ENCODE results near the gene BMF.
"Not testable (repeated sequence)": the region's sequence is repeated elsewhere in the genome, so short reads cannot be mapped to it uniquely, and the experiment has no call there.

BMF gene

DNA sequence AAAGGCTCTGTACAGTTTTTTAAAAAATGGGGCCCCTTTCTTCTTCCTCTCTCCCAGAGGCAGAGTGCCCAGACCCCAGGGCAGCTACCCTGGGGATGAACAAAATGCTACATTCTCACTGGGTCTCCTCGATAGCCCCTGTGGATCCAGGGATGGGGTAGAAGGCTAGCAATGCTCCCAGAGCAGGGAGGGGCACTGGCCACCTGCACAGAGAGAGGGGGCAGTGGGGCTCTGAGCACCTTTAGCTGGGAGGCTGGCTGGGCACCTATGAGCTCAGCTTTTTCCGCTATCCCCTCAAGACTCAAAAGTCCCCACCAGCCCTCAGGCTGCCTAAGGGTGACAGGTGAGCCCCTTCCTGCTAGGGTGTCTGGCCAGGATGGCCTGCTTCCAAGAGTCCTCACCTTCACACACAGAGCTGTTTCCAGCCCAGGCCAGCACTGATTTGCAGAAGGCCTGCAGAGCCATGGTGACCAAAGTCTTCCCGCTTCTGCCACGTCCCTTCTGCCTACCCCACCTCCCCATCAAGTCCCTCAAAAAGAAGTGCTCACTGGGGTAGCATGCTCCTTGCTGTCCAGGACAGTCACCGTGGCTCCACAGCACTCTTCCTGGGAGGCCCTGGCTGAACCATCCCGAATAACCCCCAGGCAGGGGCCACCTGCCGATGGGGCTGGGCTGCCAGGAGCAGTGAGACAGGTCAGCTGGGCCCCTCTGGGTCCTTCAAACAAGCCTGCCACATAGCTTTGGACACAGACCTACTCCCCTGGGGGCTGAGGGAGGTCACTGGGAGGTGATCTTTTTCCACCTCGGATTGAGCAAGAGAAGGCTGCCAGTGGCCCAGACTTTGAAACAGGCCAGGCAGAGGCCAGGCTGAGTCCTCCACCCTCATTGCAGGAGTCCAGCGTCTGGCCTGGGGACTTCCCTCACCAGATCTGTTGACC is 20.4 kb downstream of the BMF start:
- DNase-seq (ENCODE audit: low read depth in 3 of 3): no peak

DNA sequence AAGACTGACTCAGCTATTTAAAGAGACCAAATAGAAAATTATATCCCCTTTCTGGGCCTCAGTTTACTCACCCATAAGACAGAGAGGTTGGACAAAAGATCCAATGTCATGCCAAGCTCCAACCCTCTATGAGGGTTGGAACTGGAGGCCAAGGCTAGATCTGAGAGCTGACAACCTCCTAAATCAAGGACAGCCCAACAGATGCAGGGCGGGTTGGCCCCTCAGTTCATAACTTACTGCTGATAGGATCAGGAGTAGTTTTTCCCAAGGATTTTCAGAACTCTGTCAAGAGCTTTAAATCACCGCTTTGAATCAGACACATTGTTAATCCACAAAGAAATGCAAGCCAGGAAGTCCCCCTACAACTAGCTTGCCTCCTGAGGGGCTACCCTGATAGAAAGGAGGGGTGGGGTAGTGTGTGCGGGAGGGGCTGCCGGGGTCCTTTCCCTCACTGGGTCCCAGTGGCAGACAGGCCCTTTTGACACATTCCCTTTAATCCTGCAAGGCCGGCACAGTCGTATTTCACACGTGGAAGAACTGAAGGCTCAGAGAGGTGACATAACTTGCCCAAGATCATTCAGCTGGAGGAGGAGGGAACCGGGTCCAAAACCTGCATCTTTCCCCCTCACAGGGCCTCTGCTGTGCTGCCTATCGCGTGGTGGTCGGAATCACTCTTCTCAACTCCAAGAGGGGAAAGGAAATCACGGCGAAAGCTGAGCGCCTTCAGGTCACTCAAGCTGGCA is 21.4 kb downstream of the BMF start:
- no peak for DNase-seq (ENCODE audit: low read depth in 3 of 3)

DNA sequence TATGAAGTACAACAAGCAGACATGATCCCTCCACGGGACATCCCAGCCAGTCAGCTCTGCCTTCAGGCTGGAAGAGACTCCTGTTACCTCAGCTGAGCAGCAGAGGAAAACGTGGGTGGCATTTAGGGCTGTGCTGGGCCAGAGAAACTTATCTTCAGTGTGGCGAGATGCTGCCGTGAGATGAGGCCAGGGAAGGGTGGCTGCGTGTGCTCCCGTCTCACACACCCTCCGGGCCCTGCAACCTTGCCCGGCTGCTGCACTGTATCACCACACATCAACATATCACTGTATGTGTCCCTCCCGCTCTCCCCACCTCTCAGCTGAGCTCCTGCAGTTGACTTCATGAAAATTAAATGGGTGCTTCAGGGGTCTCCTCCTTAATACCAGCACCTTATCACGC is 23.4 kb downstream of the BMF start:
- DNase-seq (ENCODE audit: low read depth in 3 of 3): no peak

DNA sequence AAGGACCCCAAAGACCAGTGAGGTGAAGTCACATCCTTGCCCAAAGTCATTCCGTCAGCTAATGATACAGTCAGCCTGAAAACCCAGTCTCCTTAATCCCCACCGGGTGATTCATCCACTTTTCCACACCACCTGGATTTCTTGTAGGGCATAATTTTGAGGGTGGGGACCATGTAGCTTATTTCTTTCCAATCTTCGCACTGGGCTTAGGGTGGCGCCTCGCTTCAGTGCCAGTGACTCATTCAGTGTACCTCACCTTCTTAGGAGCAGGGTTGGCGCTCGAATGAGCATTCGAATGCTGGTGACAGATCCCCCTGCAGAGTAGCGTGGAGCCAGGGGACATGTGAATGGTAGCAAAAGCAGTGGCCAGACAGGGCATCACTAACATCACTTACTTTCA is 24.0 kb downstream of the BMF start:
- DNase-seq (ENCODE audit: low read depth in 3 of 3): no peak

DNA sequence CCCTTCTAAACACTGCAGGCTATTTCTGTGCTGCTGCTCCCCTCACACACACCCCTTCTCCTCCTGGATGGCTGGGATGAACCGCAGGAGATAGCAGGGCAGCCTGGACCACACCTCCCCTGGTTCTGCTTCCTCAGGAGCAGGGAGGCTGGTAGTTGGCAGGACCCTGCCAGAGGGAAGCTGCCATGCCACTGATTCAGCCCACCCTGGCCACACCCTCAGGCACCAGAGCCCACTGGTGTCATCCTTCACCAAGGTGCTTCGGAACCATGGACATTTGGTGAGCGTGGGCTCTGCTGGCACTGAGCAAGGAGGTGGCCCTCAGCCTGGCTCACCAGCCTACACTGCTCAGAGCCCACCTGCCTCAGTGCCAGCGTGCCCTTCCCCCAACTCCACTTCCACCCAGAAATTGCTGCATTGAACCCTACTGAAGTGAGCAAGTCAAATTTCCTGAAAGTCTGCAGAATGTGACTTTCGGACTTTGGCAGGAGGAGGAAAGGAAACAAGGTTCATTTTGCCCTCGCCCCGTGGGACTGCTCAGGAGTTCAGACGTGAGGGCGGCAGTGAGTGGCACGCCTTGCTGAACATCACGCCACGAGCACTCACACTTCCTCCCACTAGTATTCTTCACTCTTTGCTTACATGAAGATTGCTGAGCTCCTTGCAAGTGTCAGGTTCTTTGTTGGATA is 26.3 kb downstream of the BMF start:
- no peak for DNase-seq (ENCODE audit: low read depth in 3 of 3)

DNA sequence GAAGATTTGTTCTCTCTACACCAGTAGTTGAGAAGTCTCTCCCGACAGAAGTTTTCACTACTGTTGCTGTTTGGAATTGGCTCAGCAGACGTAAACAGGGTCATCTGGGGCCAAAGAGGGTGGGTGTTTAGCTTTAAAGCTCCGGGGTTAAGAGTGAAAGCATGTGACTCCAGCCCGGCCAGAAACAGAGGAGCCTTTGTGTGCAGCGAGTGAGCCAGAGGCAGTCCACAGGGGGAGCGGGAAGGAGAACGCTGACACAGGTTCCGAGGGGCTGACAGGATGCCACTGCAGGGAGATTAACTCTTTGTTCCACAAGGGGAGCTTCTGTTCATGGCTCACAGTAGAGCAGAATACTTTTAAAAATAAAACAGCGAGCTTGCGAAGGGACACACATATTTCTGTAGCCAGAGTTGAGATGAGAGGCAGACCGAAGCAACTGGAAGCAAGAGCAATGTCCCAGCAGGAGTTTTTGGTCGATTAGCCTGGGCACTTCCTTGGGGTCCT is 26.9 kb downstream of the BMF start:
- DNase-seq (ENCODE audit: low read depth in 3 of 3): no peak

DNA sequence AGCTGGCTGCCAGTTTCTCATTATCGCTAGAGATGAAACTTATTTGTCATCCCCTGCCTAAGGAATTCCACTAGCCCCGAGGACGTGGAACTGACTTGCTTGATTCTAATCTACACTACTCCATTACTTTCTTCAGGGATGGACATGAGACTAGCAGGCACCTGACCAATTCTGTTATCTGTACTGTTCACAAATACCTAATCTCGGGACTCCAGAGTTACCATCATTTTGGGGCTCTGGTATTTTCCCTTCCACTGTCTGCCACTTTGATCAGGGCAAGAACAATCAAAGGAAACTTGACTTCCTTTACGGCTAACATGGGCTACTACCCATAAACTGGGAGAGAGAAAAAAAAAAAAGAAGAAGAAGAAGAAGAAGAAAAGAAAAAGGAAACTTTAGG is 27.8 kb downstream of the BMF start:
- DNase-seq (ENCODE audit: low read depth in 3 of 3): no peak

DNA sequence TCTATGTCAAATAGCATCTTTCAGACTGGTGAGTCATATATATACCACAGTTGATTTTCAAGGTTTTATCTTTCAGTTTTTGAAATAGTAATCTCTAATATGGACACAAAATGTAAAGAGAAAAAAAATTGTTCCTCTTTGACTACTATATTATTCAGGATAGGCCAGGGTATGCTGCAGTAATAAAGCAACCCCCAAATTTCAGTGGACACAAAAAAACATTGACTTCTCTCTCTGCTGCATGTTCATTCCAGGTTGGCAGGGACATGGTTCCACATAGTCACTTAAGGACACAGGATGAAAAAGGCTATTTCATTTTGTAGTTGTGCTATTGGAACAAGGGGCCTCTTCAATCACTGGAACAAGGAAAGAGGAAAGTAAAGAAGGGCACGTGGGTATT is 28.6 kb downstream of the BMF start:
- no peak for DNase-seq (ENCODE audit: low read depth in 3 of 3)

DNA sequence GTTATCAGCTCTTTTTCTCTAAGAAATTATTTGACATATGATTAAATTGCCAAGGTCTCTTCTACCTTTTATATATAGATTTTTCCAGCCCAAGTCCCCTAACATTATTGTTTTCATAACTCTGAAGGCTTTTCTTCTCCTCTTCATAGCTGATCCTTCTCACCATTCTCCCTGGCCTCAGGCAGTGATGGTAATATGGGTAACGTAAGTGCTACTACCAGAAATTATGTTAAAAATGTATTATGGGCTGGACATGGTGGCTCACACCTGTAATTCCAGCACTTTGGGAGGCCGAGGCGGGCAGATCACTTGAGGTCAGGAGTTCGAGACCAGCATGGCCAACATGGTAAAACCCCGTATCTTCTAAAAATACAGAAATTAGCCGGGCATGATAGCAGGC is 29.2 kb downstream of the BMF start:
- DNase-seq (ENCODE audit: low read depth in 3 of 3): no peak

DNA sequence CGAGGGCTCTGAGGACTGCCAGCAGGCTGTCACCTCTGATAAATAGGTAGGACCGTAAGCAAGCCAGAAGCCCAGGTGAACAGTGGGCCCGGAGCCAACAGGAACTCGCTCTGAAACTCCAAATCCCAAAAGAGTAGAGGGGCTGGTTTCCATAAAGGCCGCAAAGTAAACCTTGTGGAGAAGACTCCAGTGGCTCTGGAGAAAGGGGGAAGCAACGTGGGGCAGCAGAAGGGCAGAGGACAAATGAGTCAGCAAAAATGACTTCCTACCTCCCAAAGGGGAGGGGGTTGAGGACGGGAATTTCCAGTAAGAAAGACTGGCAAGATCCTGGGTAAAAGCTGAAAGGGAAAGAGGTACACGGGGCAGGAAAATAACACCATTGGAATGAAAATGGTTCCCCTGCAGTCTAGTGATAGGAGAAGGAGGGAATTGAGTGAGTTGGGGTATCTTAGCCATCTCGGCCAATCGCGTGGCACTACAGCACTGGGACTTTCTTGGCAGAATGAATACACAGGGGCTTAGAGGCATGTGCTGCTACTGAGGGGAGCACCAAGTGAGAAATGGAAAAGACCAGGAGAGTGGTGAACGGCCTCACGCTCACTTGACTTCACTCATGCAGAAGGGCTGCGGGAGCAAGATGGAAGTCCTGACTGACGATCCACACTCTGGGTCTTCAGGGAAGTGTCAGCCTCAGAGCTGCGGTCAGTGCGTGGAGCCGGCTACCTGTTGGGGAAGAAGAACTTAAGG is 33.2 kb downstream of the BMF start:
- no peak for DNase-seq (ENCODE audit: low read depth in 3 of 3)

DNA sequence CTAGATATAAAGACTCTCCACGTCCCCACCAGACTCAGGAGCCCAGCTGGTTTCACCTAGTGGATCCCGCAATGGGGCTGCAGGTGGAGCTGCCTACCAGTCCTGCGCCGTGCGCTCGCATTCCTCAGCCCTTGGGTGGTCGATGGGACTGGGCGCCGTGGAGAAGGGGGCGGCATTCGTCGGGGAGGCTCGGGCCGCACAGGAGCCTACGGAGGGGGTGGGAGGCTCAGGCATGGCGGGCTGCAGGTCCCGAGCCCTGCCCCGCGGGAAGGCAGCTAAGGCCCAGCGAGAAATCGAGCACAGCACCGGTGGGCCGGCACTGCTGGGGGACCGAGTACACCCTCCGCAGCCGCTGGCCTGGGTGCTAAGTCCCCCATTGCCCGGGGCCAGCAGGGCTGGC is 34.0 kb downstream of the BMF start:
- not testable (repeated sequence) for DNase-seq (ENCODE audit: low read depth in 3 of 3)

DNA sequence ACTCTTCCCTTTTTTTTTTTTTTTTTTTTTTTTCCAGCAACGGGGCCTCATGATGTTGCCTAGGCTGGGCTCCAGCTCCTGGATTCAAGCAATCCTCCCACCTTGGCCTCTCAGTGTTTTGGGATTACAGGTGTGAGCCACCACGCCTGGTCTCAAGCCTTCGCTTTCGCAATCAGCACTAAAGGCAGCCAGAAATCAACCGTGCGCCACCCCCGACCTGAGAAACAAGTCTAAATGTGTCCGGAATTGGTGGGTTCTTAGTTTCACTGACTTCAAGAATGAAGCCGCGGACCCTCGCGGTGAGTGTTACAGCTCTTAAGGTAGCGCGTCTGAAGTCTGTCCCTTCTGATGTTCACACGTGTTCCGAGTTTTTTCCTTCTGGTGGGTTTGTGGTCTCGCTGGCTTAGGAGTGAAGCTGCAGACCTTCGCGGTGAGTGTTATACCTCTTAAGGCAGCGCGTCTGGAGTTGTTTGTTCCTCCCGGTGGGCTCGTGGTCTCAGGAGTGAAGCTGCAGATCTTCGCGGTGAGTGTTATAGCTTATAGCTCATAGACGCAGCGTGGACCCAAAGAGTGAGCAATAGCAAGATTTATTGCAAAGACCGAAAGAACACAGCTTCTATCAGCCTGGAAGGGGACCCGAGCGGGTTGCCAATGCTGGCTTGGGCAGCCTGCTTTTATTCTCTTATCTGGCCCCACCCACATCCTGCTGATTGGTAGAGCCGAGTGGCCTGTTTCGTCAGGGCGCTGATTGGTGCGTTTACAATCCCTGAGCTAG is 34.8 kb downstream of the BMF start:
- not testable (repeated sequence) for DNase-seq (ENCODE audit: low read depth in 3 of 3)

DNA sequence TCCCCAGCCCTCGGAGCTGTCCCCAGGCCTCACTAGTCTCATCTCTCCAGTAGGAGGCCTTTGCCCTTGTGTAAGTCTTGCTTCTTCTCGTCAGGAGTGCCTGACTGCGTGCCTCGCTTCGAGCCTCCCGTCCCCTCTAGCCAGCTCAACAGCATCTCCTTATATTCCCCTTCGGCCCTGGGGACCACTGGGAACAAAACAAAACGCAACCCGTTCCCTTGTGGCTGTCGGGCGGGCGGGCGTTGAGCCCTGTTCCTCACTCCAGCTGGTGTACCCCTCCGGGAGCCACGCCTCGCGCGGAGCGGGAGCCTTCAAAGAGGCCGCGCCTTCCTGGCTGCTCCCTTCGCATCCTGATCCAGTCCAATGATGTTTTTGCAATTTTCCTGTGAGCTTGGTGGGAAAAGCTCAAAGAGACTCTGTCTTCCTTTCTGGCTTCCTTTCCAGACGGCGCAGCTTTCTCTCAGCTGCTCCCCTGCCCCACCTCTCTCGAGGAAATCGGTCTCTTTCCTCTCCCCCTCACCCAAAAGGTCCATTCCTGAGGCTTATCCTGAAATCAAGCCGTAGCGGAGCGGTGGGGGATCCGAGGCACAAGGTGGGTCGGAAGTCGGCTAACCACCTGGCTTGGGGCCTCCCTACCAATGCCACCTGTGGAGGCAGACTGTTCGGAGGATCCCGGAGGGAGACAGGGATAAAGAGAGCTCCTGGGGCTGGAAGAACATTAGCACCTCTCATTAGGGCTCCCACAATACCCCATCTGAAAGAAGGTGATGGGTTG is 36.3 kb downstream of the BMF start:
- DNase-seq (ENCODE audit: low read depth in 3 of 3): no peak

DNA sequence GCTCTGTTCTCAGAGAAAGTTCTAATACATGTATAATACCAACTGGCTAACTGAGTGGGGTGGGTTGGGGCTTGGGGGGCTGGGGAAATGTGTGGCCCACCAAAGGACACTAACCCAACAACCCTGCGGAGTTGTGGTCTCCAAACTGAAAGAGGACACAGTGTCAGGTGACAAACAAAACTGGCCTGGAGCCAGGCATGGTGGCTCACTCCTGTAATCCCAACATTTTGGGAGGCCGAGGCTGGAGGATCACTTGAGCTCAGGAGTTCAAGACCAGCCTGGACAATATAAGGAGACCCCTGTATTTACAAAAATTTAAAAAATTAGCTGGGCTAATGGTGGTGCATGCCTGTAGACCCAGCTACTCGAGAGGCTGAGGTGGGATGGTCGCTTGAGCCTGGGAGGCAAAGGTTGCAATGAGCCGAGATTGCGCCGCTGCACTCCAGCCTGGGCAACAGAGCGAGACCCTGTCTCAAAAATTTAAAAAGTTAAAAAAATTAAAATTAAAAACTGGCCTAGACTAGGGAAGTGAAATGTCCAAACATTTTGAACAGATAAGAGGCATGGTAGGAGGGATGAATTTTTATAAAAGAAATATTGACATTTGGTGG is 38.0 kb downstream of the BMF start:
- no peak for DNase-seq (ENCODE audit: low read depth in 3 of 3)

DNA sequence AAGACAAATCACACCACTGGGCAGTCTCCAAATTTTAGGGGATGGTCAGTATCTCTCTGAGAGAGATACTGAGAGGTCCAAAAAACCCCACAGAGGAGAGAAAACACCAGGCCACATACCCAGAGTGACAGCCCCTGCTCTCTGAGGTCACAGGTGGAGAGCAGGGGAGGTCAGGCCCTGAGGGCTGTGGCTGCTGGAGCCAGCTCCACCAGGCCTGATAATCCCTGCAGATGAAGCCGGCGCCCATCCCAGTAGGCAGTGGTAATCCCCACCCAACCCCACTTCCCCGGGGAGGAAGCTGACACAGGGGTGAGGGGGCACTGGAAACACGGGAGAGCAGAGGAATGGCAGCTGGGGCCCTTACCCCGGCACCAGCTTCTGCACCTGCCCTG is 38.5 kb downstream of the BMF start:
- DNase-seq (ENCODE audit: low read depth in 3 of 3): no peak

DNA sequence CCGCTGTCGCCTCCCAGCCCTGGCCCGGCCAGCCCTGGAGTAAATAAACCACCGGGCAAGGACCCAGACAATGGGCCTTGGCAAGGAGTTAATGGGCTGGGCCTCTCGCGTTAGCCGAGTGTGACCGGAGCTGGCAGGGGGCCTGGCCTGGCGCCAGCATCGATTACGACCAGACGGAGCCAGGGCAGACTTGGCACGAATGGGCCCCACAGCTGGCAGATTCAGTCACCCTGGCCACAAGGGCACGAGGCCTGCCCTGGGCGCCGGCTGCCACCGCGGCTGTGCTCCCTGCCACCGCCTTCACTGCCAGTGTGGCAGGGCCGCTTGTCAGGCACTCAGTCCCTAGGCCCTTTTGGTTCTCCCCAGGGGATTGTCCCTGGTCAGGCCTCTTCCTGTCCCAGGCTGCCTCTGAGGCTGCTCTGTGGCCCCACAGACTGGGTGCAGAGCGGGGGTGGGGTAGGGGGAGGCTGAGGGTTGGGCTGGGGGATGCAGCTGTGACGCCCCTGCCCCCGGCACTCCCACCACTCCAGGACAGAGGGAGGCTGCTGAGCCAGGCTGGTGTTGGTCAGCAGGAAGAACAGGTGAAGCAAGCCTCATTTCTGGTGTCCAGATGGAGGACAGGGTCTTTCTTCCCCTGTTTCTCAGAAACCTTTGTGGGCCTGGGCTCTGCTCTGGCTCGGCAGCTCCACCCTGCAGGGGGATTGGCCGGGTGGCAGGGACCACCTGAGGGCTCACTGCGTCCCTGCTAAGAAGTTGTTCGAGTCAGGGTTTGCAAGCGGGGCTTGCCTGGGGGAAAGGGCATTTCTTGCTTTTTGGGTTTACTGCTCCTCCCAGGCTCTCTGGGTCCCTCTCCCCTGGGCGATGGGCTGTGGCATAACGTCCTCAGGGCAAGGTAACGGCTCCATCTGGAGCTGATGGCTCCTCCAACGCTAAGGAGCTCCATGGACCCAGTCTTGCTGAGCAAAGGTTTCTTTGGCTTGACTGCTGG is 39.2 kb downstream of the BMF start:
- no peak for DNase-seq (ENCODE audit: low read depth in 3 of 3)

DNA sequence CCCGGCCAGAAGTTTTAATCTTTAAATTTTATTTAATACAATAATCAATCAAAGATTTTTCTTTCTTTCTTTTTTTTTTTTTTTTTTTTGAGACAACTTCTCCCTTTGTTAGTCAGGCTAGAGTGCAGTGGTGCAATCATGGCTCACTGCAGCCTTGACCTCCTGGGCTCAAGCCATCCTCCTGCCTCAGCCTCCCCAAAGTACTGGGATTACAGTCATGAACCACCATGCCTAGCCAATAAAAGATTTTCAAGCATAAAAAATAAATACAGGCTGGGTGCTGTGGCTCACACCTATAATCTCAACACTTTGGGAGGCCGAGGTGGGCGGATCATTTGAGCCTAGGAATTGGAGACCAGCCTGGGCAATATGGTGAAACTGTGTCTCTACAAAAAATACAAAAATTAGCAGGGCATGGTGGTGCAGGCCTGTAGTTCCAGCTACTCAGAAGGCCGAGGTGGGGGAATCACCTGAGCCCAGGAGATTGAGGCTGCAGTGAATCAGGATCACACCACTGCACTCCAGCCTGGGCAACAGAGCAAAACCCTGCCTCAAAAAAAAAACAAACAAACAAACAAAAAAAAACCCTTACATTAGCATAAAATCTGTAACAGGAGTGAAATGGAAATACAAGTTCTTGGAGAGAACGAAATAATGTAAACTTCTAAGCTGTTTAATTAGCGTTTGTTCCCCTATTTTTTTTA is 40.6 kb downstream of the BMF start:
- DNase-seq (ENCODE audit: low read depth in 3 of 3): no peak

DNA sequence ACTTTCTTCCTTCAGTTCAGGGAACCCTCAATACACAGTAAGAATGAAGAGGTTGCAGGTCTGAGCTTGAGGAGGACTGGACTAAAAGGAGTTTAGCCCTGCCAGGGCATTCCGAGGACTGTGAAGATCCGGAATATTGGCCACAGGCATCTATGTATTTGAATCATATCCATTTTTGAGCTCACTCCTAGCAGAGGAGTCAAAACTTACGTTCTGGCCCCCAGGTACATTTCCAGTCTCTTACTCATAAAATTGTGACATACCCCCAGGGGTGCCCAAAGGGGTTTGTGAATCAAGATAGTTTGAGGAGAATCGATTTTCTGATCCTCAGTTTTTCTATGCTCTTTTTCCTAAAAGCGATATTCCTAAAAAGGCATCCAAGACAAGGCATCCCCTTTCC is 42.1 kb downstream of the BMF start:
- no peak for DNase-seq (ENCODE audit: low read depth in 3 of 3)

All from stimulated activated CD4-positive, alpha-beta T cell treated with anti-CD3 and anti-CD28 coated beads, TNF-alpha, amount 100 ng/mL, for 4 hours (primary cell).